HCT116 (cell line): ENCODE results near the gene KIF5A. TPM values are rescaled to one million over a fixed set of nuclear protein-coding genes. Genes with fewer than 3 reads are reported as not detected.

Source experiments
- ATAC-seq: fragments of 200-7000 bp; cut with Tn5 transposase; 2 replicates; pipeline ENCODE4 v1.9.1; 2020; ENCODE audit warnings: mild to moderate bottlenecking, moderate library complexity
- BruUV-seq: library from RNA; stranded (reverse); fragments of 400-500 nt; replicated peaks from 2 replicates; lab custom pipeline; 2021; lab: Mats Ljungman, UMichigan
- CTCF ChIA-PET: fragments of 300-600 bp; sonication (Branson Sonifier 250); formaldehyde crosslinking; loops from one replicate; lab custom pipeline; 2021; ENCODE audit warnings: antibody characterized with exemption; lab: Charles Lee
- POLR2A ChIA-PET: fragments of 300-600, 350-600 bp; sonication (Branson Sonifier 250); formaldehyde crosslinking; loops from one replicate; lab custom pipeline; 2021; ENCODE audit warnings: antibody characterized with exemption; lab: Charles Lee
- RAD21 ChIA-PET, 2 experiments: fragments of 300-600 bp; sonication (Branson Sonifier 250); formaldehyde crosslinking; loops; one replicate each; lab custom pipeline; 2023; ENCODE audit warnings: low total read pairs in 2 of 2; ENCODE audit not compliant: uncharacterized antibody in 2 of 2, unreplicated experiment in 2 of 2, low non-redundant PET in 1 of 2; lab: Charles Lee
- DNase-seq: peaks from one replicate; pipeline ENCODE4 v3.0.0-alpha.2; 2010; ENCODE audit warnings: low read depth, low spot score
- H2AFZ ChIP-seq: fragments of 200-600 bp; shearing (Covaris generic), sonication (generic); 2 replicates; pipeline ENCODE4 v1.6.1; 2017; ENCODE audit warnings: low read depth, mixed run types, mixed read lengths, antibody characterized with exemption, low read length; ENCODE audit not compliant: poor library complexity, severe bottlenecking
- H3K27ac ChIP-seq: 2 replicates; pipeline ENCODE4 v1.5.1; 2012; ENCODE audit warnings: low read depth, low read length
- H3K27me3 ChIP-seq: fragments of 200-600 bp; sonication (generic); 2 replicates; pipeline ENCODE4 v1.6.1; 2016; ENCODE audit warnings: mixed run types, low read length, mixed read lengths; ENCODE audit not compliant: insufficient read depth
- H3K36me3 ChIP-seq, 2 experiments: fragments of 200-500 bp in 1 of 2; fragments of 200-600 bp in 1 of 2; sonication (Bioruptor generic) in 1 of 2; sonication (generic) in 1 of 2; 2 replicates each; pipeline versions ENCODE4 v1.5.1 to v1.6.1; 2014 to 2016; ENCODE audit warnings: low read length in 2 of 2, inconsistent platforms in 1 of 2, mixed read lengths in 1 of 2, mixed run types in 1 of 2; ENCODE audit not compliant: insufficient read depth in 2 of 2, control insufficient read depth in 1 of 2
- H3K4me1 ChIP-seq, 2 experiments: fragments of 200-600 bp in 1 of 2; sonication (generic) in 1 of 2; 2 replicates each; pipeline versions ENCODE4 v1.5.1 to v1.6.1; 2012 to 2017; ENCODE audit warnings: low read length in 2 of 2, inconsistent platforms in 1 of 2, mild to moderate bottlenecking in 1 of 2, mixed read lengths in 1 of 2, mixed run types in 1 of 2, moderate library complexity in 1 of 2; ENCODE audit not compliant: insufficient read depth in 2 of 2, control insufficient read depth in 1 of 2
- H3K4me2 ChIP-seq: fragments of 200-600 bp; sonication (generic); 2 replicates; pipeline ENCODE4 v1.6.1; 2017; ENCODE audit warnings: mixed run types, low read length, mixed read lengths
- H3K4me3 ChIP-seq, 2 experiments: fragments of 200-600 bp in 1 of 2; sonication (generic) in 1 of 2; replicated peaks in 1 of 2; 2 replicates each; pipeline ENCODE4 v1.5.1; 2011 to 2016; ENCODE audit warnings: low read length in 2 of 2, control low read depth in 1 of 2, low read depth in 1 of 2, mild to moderate bottlenecking in 1 of 2, mixed read lengths in 1 of 2, mixed run types in 1 of 2
- H3K79me2 ChIP-seq: fragments of 200-600 bp; sonication (generic); 2 replicates; pipeline ENCODE4 v1.6.1; 2017; ENCODE audit warnings: mild to moderate bottlenecking, mixed run types, low read length, moderate library complexity, mixed read lengths; ENCODE audit not compliant: insufficient read depth
- H3K9ac ChIP-seq: fragments of 200-600 bp; sonication (generic); 2 replicates; pipeline ENCODE4 v1.6.1; 2016; ENCODE audit warnings: low read length, mixed read lengths
- H3K9me2 ChIP-seq: fragments of 200-600 bp; sonication (generic), shearing (Covaris generic); 2 replicates; pipeline ENCODE4 v1.6.1; 2017; ENCODE audit warnings: mixed run types, mild to moderate bottlenecking, moderate library complexity; ENCODE audit not compliant: insufficient read depth
- H3K9me3 ChIP-seq, 2 experiments: fragments of 200-500 bp in 1 of 2; fragments of 200-600 bp in 1 of 2; sonication (Bioruptor generic) in 1 of 2; sonication (generic) in 1 of 2; 2 replicates each; pipeline ENCODE4 v1.6.1; 2014 to 2017; ENCODE audit warnings: low read length in 2 of 2, mixed read lengths in 2 of 2, inconsistent platforms in 1 of 2, low read depth in 1 of 2, mild to moderate bottlenecking in 1 of 2, mixed run types in 1 of 2, moderate library complexity in 1 of 2; ENCODE audit not compliant: control insufficient read depth in 1 of 2, insufficient read depth in 1 of 2
- H4K20me1 ChIP-seq: fragments of 200-600 bp; sonication (generic), shearing (Covaris generic); 2 replicates; pipeline ENCODE4 v1.6.1; 2017; ENCODE audit warnings: mixed run types, mild to moderate bottlenecking, moderate library complexity; ENCODE audit not compliant: insufficient read depth
- EGR1 ChIP-seq: IDR thresholded peaks from 2 replicates; pipeline ENCODE4 v1.6.1; 2012; ENCODE audit warnings: low read depth
- EZH2 ChIP-seq: fragments of 200-600 bp; sonication (generic); IDR thresholded peaks from 2 replicates; pipeline ENCODE4 v1.6.1; 2017; ENCODE audit warnings: antibody characterized with exemption, mixed run types
- EZH2phosphoT487 ChIP-seq: fragments of 200-600 bp; IDR thresholded peaks from 2 replicates; pipeline ENCODE4 v1.6.1; 2018; ENCODE audit warnings: antibody characterized with exemption, borderline replicate concordance
- FOSL1 ChIP-seq: IDR thresholded peaks from 2 replicates; pipeline ENCODE4 v1.6.1; 2012; ENCODE audit warnings: low read depth
- POLR2AphosphoS5 ChIP-seq: IDR thresholded peaks from 2 replicates; pipeline ENCODE4 v1.6.1; 2011; ENCODE audit warnings: mild to moderate bottlenecking, low read depth, low read length, moderate library complexity
- SP1 ChIP-seq: IDR thresholded peaks from 2 replicates; pipeline ENCODE4 v1.6.1; 2012; ENCODE audit warnings: low read depth
- SRF ChIP-seq: IDR thresholded peaks from 2 replicates; pipeline ENCODE4 v1.6.1; 2012; ENCODE audit warnings: low read depth
- TCF7L2 ChIP-seq: IDR thresholded peaks from 2 replicates; pipeline ENCODE4 v1.7.0; 2011; ENCODE audit warnings: borderline replicate concordance, inconsistent platforms; ENCODE audit not compliant: insufficient read depth, insufficient read length; ENCODE audit errors: extremely low read depth
- intact Hi-C: fragments of 100-400 bp; cut with micrococcal nuclease; formaldehyde crosslinking; loops from 2 replicates; pipeline ENCODE4 v1.10.0; 2022
- total RNA-seq: library from RNA; stranded (reverse); gene quantifications from one replicate; pipeline ENCODE4 v1.2.1, GENCODE V29; 2021; ENCODE audit not compliant: unreplicated experiment
- TF ChIP-seq, protein P1 (sequence below): IDR thresholded peaks from 2 replicates; pipeline ENCODE4 v1.6.1; 2012
- TF ChIP-seq, protein P2 (sequence below): IDR thresholded peaks from 2 replicates; pipeline ENCODE4 v1.6.1; 2012
- TF ChIP-seq, protein P3 (sequence below): IDR thresholded peaks from 2 replicates; pipeline ENCODE4 v1.6.1; 2012; ENCODE audit warnings: low read depth

KIF5A gene
- total RNA-seq, 1 experiment from 2014 or later: 5.2 TPM

DNA sequence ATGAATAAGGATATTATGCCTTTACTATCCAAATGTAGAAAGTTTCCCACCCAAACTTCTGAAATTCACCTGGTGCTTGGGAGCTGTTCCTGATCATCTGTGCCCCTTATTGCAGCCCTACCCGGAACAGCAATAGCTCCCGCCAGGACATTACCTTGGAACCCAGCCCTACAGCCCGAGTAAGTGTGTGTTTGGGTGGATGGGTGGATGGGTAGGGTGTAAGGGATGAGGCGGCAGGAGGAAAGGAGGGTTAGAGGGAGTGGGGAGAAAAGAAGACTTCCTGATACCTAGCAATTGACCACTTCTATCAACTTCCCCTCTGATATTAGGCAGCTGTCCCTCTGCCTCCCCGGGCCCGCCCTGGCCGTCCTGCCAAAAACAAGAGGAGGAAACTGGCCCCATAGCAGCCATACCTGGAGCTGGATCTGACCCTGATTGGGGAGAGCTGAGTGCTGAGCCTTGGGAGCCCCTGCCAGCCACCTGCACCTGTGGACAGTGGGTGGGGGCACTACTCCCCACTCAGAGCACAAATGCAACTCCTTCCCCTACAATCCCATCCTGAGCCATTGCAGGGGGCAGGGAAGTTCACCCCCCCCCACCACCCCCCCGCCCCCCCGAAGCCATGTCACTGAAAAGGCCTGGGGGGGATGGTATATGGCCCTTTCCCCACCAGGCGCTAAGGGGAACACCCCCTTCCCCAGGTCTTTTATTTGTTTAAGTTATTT is 20.9 kb upstream of the KIF5A start:
- no peak for TF ChIP-seq EZH2phosphoT487
- TF ChIP-seq, all 23 proteins: peak for 0
- no peak overlapping the region for H2AFZ ChIP-seq
- H3K4me2 ChIP-seq: no peak overlapping the region
- peaks cover 4 to 8% of the 10 kb centered on the region in 2 experiments; a peak in 2 of 4 replicates for H3K4me1 ChIP-seq
- ChIA-PET CTCF (no interaction called here), RAD21 (no interaction called here), POLR2A (interaction anchor here (1.0 kb wide), 1 partner anchor 9 kb away, joined by 3 read pairs; no protein-coding TSS in a partner anchor)
- BruUV-seq: no TSS peak
- no peaks in the 10 kb centered on the region for H4K20me1 ChIP-seq
- no peak overlapping the region for H3K27ac ChIP-seq
- no peaks in the 10 kb centered on the region for H3K27me3 ChIP-seq
- no peak overlapping the region for H3K9ac ChIP-seq
- DNase-seq (no peak), ATAC-seq (no peak)
- H3K4me3 ChIP-seq: no peak overlapping the region
- H3K9me2 ChIP-seq: no peaks in the 10 kb centered on the region
- peaks cover 43 to 50% of the 10 kb centered on the region in 2 experiments for H3K36me3 ChIP-seq
- intact Hi-C loops: no loop called here
- H3K79me2 ChIP-seq: peaks cover 16% of the 10 kb centered on the region
- no peaks in the 10 kb centered on the region for H3K9me3 ChIP-seq

DNA sequence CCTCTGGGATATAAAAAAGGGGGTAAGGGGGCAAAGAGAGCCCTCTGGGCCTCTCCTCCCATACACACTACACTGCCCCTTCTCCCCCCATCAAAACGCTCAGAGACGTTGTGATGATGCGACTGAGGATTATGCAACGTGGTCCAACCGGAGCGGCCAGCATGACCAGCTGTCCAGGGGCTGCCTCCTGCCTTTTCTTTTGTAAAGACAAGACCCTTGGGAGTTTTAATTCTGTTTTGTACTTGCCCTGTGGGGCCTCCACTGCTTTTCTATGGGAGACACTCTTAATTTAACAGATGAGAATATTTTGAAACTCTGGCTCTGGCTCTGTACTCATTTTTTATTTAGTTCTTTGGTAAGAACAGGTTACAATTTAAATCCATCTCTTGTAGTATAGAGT is 20.0 kb upstream of the KIF5A start:
- CTCF ChIA-PET: no interaction called here
- RAD21 ChIA-PET: no interaction called here
- TF ChIP-seq POLR2AphosphoS5: no peak
- TF ChIP-seq EZH2phosphoT487: no peak
- no peak for TF ChIP-seq SP1
- TF ChIP-seq TCF7L2: no peak
- TF ChIP-seq, protein P1, sequence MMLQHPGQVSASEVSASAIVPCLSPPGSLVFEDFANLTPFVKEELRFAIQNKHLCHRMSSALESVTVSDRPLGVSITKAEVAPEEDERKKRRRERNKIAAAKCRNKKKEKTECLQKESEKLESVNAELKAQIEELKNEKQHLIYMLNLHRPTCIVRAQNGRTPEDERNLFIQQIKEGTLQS: no peak
- TF ChIP-seq, protein P2, sequence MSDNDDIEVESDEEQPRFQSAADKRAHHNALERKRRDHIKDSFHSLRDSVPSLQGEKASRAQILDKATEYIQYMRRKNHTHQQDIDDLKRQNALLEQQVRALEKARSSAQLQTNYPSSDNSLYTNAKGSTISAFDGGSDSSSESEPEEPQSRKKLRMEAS: no peak
- no peak for TF ChIP-seq FOSL1
- TF ChIP-seq, protein P3, sequence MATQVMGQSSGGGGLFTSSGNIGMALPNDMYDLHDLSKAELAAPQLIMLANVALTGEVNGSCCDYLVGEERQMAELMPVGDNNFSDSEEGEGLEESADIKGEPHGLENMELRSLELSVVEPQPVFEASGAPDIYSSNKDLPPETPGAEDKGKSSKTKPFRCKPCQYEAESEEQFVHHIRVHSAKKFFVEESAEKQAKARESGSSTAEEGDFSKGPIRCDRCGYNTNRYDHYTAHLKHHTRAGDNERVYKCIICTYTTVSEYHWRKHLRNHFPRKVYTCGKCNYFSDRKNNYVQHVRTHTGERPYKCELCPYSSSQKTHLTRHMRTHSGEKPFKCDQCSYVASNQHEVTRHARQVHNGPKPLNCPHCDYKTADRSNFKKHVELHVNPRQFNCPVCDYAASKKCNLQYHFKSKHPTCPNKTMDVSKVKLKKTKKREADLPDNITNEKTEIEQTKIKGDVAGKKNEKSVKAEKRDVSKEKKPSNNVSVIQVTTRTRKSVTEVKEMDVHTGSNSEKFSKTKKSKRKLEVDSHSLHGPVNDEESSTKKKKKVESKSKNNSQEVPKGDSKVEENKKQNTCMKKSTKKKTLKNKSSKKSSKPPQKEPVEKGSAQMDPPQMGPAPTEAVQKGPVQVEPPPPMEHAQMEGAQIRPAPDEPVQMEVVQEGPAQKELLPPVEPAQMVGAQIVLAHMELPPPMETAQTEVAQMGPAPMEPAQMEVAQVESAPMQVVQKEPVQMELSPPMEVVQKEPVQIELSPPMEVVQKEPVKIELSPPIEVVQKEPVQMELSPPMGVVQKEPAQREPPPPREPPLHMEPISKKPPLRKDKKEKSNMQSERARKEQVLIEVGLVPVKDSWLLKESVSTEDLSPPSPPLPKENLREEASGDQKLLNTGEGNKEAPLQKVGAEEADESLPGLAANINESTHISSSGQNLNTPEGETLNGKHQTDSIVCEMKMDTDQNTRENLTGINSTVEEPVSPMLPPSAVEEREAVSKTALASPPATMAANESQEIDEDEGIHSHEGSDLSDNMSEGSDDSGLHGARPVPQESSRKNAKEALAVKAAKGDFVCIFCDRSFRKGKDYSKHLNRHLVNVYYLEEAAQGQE: no peak
- TF ChIP-seq EGR1: no peak
- no peak for TF ChIP-seq EZH2
- no peak for TF ChIP-seq SRF
- POLR2A ChIA-PET: no interaction called here
- Histone ChIP-seq H3K27ac (no peak overlapping the region), H3K27me3 (no peaks in the 10 kb centered on the region), H3K9ac (no peak overlapping the region), H4K20me1 (no peaks in the 10 kb centered on the region), H3K4me2 (no peak overlapping the region), H3K4me1 (peaks cover 0 to 1% of the 10 kb centered on the region in 2 experiments; a peak in 1 of 4 replicates), H3K4me3 (no peak overlapping the region), H3K9me2 (no peaks in the 10 kb centered on the region), H3K79me2 (0 out of 2 replicates have a peak, but pooled peaks cover 7% of the 10 kb centered on the region), H3K36me3 (peaks cover 46 to 47% of the 10 kb centered on the region in 2 experiments; a peak in 3 of 4 replicates), H3K9me3 (no peaks in the 10 kb centered on the region), H2AFZ (no peak overlapping the region)
- intact Hi-C loops: no loop called here
- DNase-seq (no peak), ATAC-seq (no peak)
- no TSS peak for BruUV-seq
